Measurements from ENCODE around the gene UBASH3B.

GRCh38 chr11:122861631-122862030, 206.1 kb downstream of the UBASH3B start:
- no peak for TF ChIP-seq EZH2phosphoT487 (IDR thresholded peaks at IDR 0.05; ENCODE audit: low read length)
- TF ChIP-seq, protein P1, sequence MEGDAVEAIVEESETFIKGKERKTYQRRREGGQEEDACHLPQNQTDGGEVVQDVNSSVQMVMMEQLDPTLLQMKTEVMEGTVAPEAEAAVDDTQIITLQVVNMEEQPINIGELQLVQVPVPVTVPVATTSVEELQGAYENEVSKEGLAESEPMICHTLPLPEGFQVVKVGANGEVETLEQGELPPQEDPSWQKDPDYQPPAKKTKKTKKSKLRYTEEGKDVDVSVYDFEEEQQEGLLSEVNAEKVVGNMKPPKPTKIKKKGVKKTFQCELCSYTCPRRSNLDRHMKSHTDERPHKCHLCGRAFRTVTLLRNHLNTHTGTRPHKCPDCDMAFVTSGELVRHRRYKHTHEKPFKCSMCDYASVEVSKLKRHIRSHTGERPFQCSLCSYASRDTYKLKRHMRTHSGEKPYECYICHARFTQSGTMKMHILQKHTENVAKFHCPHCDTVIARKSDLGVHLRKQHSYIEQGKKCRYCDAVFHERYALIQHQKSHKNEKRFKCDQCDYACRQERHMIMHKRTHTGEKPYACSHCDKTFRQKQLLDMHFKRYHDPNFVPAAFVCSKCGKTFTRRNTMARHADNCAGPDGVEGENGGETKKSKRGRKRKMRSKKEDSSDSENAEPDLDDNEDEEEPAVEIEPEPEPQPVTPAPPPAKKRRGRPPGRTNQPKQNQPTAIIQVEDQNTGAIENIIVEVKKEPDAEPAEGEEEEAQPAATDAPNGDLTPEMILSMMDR (IDR thresholded peaks at IDR 0.05; ENCODE audit: low read length) = no peak

Data from MM.1S (cell line).